NCI-H524 treated with DMSO at 0.1 percent for 48 hours (cell line): ENCODE measurements around the gene BTD.

ENCODE experiments used
- DNase-seq: peaks from one replicate; lab custom pipeline; 2025; lab: John Stamatoyannopoulos, UW

BTD gene

GRCh38 chr3:15636028-15636709 lies 34.6 kb downstream of the BTD start:
- no peak for DNase-seq

GRCh38 chr3:15637131-15637951 lies 35.8 kb downstream of the BTD start:
- DNase-seq: no peak

- DNase-seq: no peak
These were observed 36.8 kb downstream of the BTD start for GRCh38 chr3:15638193-15638890.

DNA sequence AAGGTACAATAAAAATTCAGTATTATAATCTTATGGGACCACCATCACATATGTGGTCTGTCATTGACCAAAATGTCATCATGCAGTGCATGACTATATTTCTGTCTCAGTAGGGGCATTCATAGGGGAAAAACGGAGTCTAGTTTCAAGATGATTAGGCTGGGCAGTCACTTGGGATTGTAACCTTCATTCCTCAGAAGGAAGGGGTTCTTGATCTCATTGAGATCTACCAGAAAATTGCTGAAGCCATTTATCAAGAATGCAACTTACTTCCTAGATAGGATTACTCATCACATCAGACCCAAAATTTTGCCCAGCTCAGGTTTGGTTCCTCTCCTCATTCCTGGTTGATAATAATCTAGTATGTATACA lies 37.3 kb downstream of the BTD start:
- DNase-seq: no peak

- no peak for DNase-seq
These were observed 43.7 kb downstream of the BTD start for GRCh38 chr3:15645246-15645645.

DNA sequence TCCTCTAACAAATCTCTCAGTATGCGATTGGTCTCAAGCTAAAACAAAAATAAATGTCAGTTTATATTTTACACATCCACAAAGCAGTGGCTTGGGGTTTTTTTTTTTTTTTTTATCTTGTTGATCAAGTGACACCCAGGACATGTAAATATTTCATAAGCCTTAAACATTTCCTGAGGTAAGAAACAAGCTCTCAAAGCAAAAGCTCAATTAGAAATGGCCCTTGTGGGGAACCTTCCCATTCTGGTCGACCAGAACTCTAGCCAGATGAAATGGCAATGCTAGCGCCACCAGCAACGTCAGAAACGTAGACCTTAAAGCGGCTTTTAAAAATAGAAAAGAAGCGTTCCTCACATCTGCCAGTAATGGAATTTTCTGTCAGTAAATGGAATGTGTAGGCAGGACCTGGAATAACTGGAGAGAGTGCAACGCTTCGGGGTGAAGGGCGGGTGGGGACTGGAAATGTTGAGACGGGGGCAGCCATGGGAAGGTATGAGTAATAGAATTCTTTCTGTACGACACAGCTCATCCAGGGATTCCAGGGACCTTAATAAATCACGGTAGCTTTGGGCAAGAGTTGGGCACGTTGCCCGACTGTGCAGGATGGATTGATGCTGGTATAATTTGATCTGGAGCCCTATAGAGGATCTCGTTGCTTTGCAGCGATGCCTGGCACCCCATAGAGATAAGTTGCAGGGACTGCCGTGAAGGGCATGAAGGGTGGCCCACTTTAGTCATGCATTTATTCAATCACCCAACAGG lies 44.4 kb downstream of the BTD start:
- DNase-seq: no peak

GRCh38 chr3:15646851-15647511 lies 45.4 kb downstream of the BTD start:
- no peak for DNase-seq

DNA sequence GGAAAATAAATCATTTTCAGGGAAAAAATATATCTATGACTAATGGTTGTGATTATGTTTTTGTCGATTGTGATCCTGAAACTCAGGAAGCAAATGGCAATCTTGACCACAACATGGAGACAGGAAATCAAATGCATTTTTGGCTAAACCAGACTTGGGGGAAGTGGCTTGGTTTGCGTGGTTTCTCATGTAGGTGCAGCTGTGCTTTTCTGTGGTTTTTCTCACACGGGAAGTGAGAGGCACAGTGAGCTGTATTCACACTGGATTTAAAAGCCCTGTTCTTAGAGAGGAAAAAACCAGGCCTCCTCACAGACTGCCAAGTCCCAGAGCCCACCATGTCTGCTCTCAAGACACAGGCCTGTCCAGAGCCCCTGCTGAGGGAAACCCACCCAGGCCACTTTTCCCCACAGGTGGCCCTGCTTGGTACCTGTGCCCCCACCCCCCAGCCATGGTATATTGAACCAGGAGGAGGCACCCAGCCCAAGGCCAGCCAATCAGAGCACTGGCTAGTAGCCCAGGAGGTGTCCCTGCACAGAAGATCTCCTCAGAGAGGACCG lies 46.1 kb downstream of the BTD start:
- no peak for DNase-seq

- no peak for DNase-seq
These were observed 47.8 kb downstream of the BTD start for GRCh38 chr3:15649341-15649740.

DNA sequence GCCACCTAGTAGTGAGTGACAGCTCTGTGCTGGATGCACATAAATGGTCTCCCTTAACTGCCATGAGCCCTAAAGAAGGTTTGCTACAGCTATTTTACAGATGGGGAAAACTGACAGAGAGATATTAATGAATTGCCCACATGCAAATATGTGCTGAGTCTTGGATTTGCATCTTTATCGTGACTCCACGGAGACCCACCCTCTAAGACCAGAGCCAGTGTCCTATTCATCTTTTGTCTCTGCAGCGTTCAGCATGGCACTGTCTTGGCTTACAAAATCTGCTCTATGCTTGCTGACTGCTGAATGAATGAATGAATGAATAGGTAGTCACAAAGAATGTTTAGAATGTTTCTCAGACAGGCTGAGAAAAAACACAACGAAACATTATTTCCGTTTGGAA lies 48.3 kb downstream of the BTD start:
- no peak for DNase-seq

- DNase-seq: no peak
These were observed 49.9 kb downstream of the BTD start for GRCh38 chr3:15651396-15651795.

DNA sequence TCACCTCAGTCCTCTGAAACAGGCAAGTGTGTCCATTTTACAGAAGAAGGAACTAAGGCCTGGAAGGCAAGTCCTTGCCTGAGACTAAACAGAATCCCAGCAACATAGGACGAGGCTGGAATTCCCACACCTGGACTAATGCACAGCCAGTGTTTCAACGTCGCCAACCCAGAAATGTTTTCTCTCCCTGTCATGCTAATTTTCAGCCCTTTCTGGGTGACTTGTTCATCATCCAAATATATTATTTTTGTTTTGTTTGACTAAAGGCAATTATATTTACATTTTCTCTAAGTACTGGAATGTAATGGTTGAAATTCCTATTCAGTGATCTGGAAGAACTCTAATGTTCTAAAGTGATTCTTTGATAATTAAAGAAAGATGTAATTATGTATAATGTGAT lies 51.8 kb downstream of the BTD start:
- no peak for DNase-seq

DNA sequence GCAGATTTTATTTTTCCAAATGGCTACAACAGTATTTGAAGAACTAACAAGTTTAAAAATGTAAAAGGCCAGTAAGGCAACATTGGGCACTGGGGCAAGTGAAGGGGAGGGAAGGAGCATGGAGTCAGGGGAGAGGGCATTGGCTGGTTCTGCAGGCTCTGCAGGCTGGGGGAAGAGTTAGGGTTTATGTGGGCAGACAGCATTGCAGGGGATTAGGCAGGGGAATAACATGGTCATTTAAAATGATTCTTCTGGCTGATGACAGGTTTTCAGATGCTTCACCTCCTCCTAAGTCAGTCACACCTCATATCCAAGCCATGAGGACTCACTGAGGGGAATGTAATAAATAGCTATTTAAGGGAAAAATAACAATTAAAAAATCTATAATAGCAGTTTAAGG lies 52.6 kb downstream of the BTD start:
- no peak for DNase-seq

DNA sequence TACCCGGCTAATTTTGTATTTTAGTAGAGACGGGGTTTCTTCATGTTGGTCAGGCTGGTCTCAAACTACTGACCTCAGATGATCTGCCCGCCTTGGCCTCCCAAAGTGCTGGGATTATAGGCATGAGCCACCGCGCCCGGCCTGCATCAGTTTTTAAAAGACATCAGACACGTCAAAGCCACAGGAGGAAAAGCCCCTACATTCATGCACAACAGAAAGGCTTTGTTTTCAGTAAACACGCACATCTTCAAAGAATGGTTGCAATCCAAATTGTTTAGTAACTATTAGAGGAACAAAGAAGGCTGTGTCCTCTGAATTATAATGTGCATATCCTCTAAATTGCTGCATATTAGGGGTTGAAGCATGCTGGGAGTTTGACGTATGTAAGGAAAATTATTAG lies 53.3 kb downstream of the BTD start:
- DNase-seq: no peak

DNA sequence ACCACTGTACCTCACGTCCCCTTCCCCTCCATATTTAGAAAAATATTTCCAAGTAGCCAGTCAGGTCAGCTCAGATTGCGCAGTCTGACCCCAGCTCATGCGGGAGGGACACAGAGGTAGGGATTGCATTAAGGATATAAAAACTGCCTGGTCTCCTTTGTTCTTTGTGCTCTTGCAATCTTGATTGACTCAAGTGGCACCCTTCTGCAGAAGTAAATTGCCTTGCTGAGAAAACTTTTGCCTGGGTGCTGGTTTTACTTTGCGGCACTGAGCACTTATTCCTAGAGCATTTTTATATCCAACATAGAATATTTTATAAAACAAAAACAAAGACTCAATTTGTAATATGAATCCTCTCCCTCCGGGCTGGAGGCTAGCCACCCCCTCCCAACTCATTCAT lies 54.8 kb downstream of the BTD start:
- no peak for DNase-seq

DNA sequence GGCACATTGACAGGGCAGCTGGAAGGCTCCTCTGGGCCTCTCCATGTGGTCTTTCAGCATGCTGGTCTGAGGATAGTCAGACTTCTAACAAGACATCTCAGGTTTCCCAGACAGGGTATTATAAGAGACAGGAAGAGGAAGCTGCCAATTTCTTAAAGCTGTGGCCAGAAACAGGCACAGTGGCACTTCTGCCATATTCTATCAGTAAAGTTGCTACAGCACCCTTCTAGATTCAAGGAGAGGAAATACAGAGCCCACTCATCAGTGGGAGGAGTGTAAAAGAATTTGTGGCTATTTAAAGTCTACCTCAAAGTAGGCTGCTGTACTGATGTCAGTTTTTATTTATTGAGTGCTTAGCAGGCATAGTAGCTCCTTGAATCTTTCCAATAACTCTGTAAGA lies 55.5 kb downstream of the BTD start:
- no peak for DNase-seq

DNA sequence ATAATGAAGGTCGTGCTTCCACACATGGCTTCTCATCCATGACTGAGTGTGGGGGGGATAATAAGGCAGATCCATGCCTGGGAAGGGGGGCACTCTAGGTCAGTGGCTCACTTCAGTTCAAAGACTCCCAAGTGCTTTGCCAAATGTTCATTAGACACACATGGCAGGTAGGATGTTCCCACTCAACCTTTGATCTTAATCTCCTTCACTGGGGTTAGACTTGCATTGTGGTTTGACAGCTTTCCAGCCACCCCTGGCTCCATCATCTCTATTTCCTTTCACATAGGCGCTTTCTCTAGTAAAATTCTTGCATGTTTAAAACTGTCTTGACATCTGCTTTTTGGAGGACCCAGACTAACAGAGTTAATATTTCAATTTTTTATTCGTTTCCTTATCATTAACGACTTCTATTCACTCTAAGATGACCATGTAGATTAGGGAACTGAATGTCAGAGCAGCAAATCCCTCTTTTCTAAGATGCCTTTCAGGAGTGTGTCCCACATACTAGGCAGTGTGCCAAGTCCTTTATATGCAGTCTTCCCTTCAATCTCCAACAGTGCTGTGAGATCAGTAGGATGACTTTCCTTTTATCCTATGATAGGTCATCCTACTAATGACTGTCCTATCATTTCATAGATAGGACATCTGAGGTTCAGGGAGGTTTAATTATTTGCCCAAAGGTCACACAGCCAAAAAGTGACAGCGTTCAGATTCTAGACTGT lies 57.9 kb downstream of the BTD start:
- no peak for DNase-seq

DNA sequence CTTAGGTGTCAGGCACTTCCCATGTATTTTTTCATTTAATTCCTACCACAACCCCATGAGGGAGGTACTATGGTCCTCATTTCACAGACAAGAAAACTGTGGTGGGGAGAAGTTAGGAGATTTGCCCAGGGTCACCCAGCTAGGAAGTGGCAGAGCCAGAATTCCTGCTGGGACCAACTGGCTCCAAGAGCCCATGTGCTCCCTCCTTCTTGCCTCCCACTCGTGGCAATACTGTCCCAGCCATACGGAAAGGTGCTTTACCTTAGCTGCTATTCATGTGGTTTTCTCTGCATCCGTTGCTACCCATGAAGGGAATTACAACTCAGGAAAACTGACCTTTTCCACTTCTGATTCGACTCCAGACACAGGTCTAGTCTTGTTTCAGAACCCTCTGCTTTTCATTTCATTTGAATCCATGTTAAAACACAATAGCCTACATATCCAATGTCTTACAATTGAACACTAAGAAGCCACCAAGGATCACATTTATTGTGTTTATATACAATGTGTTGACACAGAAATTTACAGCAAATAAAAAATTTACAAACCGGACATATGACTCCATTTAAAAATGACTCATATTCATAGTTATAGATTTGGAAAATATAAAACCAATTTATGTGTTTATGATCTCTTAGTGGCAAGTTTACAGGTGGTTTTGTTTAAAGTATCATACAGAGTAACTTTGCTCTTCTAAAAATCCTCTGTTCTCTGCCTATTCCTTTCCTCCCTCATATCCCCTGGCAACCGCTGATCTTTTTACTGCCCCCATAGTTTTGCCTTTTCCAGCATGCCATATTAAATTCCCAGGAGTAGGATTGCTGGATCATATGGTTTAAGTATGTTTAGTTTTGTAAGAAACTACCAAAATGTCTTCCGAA lies 58.8 kb downstream of the BTD start:
- no peak for DNase-seq

- no peak for DNase-seq
These were observed 62.6 kb downstream of the BTD start for GRCh38 chr3:15664144-15664543.
